IPS-15b (cell line): ENCODE measurements around the gene CYP2C9.
"Not testable (repeated sequence)": the region's sequence is repeated elsewhere in the genome, so short reads cannot be mapped to it uniquely, and the experiment has no call there.

Source experiments
- H3K27me3 ChIP-seq: one replicate; pipeline ENCODE4 v1.6.1; 2013; ENCODE audit warnings: low read length; ENCODE audit not compliant: control insufficient read depth, insufficient read depth
- H3K36me3 ChIP-seq: one replicate; pipeline ENCODE4 v1.6.1; 2013; ENCODE audit warnings: low read length; ENCODE audit not compliant: control insufficient read depth, insufficient read depth
- H3K4me1 ChIP-seq: one replicate; pipeline ENCODE4 v1.6.1; 2013; ENCODE audit warnings: mild to moderate bottlenecking, low read length; ENCODE audit not compliant: control insufficient read depth, insufficient read depth
- H3K4me3 ChIP-seq: one replicate; pipeline ENCODE4 v1.5.1; 2013; ENCODE audit warnings: low read depth, low read length
- H3K9ac ChIP-seq: one replicate; pipeline ENCODE4 v1.6.1; 2013; ENCODE audit warnings: low read depth, mild to moderate bottlenecking, low read length
- H3K9me3 ChIP-seq: one replicate; pipeline ENCODE4 v1.6.1; 2013; ENCODE audit warnings: mild to moderate bottlenecking, low read length; ENCODE audit not compliant: control insufficient read depth, insufficient read depth

The CYP2C9 gene

GRCh38 chr10:94938383-94938782 lies at the start of gene CYP2C9:
TSS of gene CYP2C9 (plus strand) at chr10:94938658. CDS start at chr10:94938683, 25 bp downstream.
- Histone ChIP-seq H3K36me3 (no peaks in the 10 kb centered on the region), H3K9ac (no peak within 1 kb of the TSS), H3K4me1 (no peaks in the 10 kb centered on the region), H3K27me3 (no peaks in the 10 kb centered on the region), H3K9me3 (no peaks in the 10 kb centered on the region), H3K4me3 (no peak within 1 kb of the TSS)

GRCh38 chr10:94889123-94889522 lies 49.3 kb upstream of the CYP2C9 start:
- Histone ChIP-seq H3K9ac (no peak overlapping the region), H3K4me3 (no peak overlapping the region), H3K36me3 (no peaks in the 10 kb centered on the region), H3K4me1 (no peaks in the 10 kb centered on the region), H3K9me3 (no peaks in the 10 kb centered on the region), H3K27me3 (no peaks in the 10 kb centered on the region)

DNA sequence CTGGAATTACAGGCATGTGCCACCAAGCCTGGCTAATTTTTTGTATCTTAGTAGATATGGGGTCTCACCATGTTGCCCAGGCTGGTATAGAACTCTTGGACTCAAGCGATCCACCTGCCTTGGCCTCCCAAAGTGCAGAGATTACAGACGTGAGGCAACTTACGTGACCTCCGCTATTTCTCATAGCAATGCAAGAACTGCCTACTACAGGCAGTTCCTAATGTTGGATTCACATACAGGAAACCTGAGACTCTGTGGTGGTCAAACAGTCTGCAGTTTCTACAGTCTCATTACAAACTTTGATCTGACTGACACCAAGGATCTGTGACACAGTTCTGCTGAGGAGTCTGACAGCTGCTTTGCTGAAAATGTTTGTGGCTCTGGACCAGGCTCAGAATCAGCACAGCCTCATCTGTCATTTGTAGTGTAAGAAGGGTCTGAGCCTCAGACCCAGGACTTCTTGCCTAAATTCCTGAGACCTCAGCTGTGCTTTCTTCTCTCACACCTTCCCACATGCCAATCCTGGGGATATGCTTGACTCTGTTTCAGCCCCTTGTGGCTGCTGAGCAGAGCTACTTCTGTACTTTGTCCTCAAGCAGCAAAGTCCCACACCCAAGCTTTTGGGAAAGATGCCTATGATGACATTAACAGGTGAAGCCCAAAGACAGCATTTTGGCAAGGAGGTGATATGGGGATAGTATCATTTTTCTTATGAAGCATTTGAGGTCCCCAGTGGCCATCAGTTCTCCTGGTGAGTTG lies 48.0 kb upstream of the CYP2C9 start:
- Histone ChIP-seq H3K27me3 (no peaks in the 10 kb centered on the region), H3K9me3 (no peaks in the 10 kb centered on the region), H3K4me1 (no peaks in the 10 kb centered on the region), H3K36me3 (no peaks in the 10 kb centered on the region), H3K9ac (no peak overlapping the region), H3K4me3 (no peak overlapping the region)

DNA sequence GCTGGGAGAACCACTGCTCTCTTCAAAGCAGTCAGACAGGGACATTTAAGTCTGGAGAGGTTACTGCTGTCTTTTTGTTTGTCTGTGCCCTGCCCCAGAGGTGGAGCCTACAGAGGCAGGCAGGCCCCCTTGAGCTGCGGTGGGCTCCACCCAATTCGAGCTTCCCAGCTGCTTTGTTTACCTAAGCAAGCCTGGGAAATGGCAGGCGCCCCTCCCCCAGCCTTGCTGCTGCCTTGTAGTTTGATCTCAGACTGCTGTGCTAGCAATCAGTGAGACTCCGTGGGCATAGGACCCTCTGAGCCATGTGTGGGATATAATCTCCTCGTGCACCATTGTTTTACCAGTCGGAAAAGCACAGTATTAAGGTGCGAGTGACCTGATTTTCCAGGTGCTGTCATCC lies 40.0 kb upstream of the CYP2C9 start:
- H3K27me3 ChIP-seq, H3K9me3 ChIP-seq, H3K36me3 ChIP-seq, H3K4me3 ChIP-seq, H3K4me1 ChIP-seq, H3K9ac ChIP-seq: not testable (repeated sequence)

DNA sequence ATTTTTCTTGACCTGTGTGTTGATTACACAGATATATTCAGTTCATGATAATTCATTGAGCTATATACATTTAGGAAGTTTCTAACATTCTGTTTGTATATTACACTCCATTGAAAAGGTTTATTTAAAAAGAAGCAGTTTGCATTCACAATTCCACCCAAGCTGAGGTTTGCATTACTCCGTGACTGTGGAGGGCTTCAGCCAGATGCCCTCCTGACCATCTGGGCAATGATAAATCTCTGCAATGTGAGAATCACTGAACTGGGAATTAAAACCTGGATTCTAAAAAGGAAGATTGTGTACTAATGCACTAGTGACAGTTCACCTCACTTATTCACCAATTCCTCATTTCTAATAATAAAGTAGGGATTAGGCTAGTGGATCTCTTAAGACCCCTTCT lies 36.4 kb upstream of the CYP2C9 start:
- Histone ChIP-seq H3K27me3 (no peaks in the 10 kb centered on the region), H3K36me3 (no peaks in the 10 kb centered on the region), H3K4me3 (no peak overlapping the region), H3K4me1 (no peaks in the 10 kb centered on the region), H3K9ac (no peak overlapping the region), H3K9me3 (no peaks in the 10 kb centered on the region)

- Histone ChIP-seq H3K36me3 (no peaks in the 10 kb centered on the region), H3K9me3 (no peaks in the 10 kb centered on the region), H3K27me3 (no peaks in the 10 kb centered on the region), H3K4me1 (no peaks in the 10 kb centered on the region), H3K4me3 (no peak overlapping the region), H3K9ac (no peak overlapping the region)
Measured at GRCh38 chr10:94902570-94902969, 35.9 kb upstream of the CYP2C9 start.

DNA sequence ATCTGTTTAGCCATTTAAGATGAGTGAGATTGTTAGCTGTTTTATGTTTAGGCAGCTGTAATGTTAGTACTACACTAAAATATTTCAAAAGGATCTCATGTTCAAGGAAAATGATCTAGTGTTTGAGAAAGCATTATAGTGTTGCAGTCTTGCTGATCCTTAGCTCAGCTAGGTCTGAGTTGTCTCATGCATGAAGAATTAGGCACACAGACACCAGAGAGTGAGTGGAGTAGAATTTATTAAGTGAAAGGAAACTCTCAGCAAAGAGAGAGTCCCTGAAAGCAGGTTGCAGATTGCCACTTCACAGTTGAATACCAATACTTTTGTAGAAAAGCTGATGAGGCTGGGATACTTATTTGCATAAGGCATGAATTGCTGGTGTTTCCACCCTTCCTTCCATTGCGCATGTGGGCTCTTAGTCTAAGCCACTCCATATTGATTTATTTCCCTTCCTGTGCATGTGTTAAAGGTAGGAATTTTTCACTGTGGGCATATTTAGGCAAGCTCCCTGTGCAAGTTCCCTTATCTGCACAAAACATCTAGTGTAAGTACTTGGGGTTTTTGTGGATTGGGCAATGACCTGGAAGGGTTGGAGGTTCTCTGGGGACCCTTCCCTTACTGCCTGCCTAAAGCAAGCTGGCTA lies 33.8 kb upstream of the CYP2C9 start:
- H3K9ac ChIP-seq, H3K36me3 ChIP-seq, H3K4me1 ChIP-seq, H3K4me3 ChIP-seq, H3K27me3 ChIP-seq, H3K9me3 ChIP-seq: not testable (repeated sequence)

- H3K36me3 ChIP-seq: no peaks in the 10 kb centered on the region
Measured at GRCh38 chr10:94916423-94916822, 22.0 kb upstream of the CYP2C9 start.

DNA sequence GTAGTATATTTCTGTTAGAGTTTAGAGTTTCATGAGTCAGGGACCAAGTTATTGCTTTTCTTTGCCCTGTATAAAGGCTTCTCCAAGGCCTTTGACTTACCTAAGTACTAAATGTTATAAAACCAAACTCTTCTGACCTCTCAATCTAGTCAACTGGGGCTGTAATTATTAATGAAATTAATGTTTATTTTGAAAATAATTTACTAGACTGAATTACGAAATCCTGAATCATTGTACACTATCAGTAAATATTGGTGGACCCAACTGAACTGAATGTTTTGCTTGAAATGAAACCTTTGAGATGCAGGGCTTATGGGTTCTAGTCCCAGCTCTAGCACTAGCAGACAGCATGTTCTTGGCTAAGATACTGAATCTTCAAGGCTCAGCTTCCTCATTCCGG lies 1.7 kb upstream of the CYP2C9 start:
- Histone ChIP-seq H3K4me3 (no peak overlapping the region), H3K36me3 (no peaks in the 10 kb centered on the region), H3K9me3 (no peaks in the 10 kb centered on the region), H3K4me1 (no peaks in the 10 kb centered on the region), H3K27me3 (no peaks in the 10 kb centered on the region), H3K9ac (no peak overlapping the region)

More at GRCh38 chr10:94916423-94916822, 22.0 kb upstream of the CYP2C9 start:
- Histone ChIP-seq H3K4me3 (no peak overlapping the region), H3K9me3 (no peaks in the 10 kb centered on the region), H3K9ac (no peak overlapping the region), H3K4me1 (no peaks in the 10 kb centered on the region), H3K27me3 (no peaks in the 10 kb centered on the region)

- H3K9ac ChIP-seq, H3K4me1 ChIP-seq, H3K27me3 ChIP-seq, H3K4me3 ChIP-seq, H3K36me3 ChIP-seq, H3K9me3 ChIP-seq: not testable (repeated sequence)
Measured at GRCh38 chr10:94943432-94944103, 5.1 kb downstream of the CYP2C9 start.

- H3K4me3 ChIP-seq, H3K27me3 ChIP-seq, H3K4me1 ChIP-seq, H3K9ac ChIP-seq, H3K9me3 ChIP-seq, H3K36me3 ChIP-seq: not testable (repeated sequence)
Measured at GRCh38 chr10:94946181-94946580, 7.7 kb downstream of the CYP2C9 start.

DNA sequence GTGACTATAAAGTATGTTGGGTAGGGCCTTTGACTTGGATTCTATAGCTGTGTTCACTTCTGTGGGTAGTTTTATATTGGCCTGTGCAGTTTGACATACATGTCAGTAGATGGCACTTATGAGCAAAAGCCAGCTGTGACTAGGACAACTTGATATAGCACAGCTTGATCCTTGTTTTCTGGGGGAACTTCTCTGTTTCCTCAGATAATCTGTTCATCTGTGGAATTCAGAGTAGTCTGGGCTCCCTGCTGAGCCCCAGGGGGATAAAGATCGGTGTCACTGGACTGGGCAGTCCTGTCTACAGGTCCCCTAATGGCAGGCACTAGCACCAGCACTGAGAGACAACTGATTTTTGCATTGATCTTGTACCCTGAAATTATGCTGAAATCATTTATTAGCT lies 25.4 kb downstream of the CYP2C9 start:
- no peaks in the 10 kb centered on the region for H3K9me3 ChIP-seq
- no peak overlapping the region for H3K9ac ChIP-seq
- H3K36me3 ChIP-seq: no peaks in the 10 kb centered on the region
- H3K4me3 ChIP-seq: no peak overlapping the region
- H3K27me3 ChIP-seq: no peaks in the 10 kb centered on the region
- no peaks in the 10 kb centered on the region for H3K4me1 ChIP-seq
